Measurements from ENCODE around the gene SNED1.

- TF ChIP-seq EZH2 (IDR thresholded peaks at IDR 0.05; ENCODE audit: low read length), result no peak
- TF ChIP-seq, protein P1, sequence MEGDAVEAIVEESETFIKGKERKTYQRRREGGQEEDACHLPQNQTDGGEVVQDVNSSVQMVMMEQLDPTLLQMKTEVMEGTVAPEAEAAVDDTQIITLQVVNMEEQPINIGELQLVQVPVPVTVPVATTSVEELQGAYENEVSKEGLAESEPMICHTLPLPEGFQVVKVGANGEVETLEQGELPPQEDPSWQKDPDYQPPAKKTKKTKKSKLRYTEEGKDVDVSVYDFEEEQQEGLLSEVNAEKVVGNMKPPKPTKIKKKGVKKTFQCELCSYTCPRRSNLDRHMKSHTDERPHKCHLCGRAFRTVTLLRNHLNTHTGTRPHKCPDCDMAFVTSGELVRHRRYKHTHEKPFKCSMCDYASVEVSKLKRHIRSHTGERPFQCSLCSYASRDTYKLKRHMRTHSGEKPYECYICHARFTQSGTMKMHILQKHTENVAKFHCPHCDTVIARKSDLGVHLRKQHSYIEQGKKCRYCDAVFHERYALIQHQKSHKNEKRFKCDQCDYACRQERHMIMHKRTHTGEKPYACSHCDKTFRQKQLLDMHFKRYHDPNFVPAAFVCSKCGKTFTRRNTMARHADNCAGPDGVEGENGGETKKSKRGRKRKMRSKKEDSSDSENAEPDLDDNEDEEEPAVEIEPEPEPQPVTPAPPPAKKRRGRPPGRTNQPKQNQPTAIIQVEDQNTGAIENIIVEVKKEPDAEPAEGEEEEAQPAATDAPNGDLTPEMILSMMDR (optimal IDR thresholded peaks at IDR 0.05 in 1 of 3, IDR thresholded peaks at IDR 0.05 in 1 of 3, conservative IDR thresholded peaks at IDR 0.05 in 1 of 3; ENCODE audit: extremely low read depth in 1 of 3, insufficient read depth in 2 of 3, low read length in 3 of 3), result no peak
Observed at GRCh38 chr2:241111440-241111805, 113.0 kb downstream of the SNED1 start.
